HUES64 (cell line): ENCODE results near the gene CABLES1.

ENCODE experiments used
- H3K27ac ChIP-seq: 2 replicates; pipeline ENCODE4 v1.7.0; 2013; ENCODE audit warnings: low read depth, low read length, inconsistent platforms
- H3K27me3 ChIP-seq: 2 replicates; pipeline ENCODE4 v1.6.1; 2013; ENCODE audit warnings: mild to moderate bottlenecking, low read length; ENCODE audit not compliant: insufficient read depth
- H3K36me3 ChIP-seq: 2 replicates; pipeline ENCODE4 v1.6.1; 2013; ENCODE audit warnings: mild to moderate bottlenecking, low read length; ENCODE audit not compliant: insufficient read depth
- H3K4me1 ChIP-seq: 2 replicates; pipeline ENCODE4 v1.6.1; 2013; ENCODE audit warnings: mild to moderate bottlenecking, low read length, moderate library complexity; ENCODE audit not compliant: insufficient read depth
- H3K4me3 ChIP-seq: 2 replicates; pipeline ENCODE4 v1.5.1; 2013; ENCODE audit warnings: mild to moderate bottlenecking, low read length, moderate library complexity
- H3K9ac ChIP-seq: 2 replicates; pipeline ENCODE4 v1.6.1; 2013; ENCODE audit warnings: mild to moderate bottlenecking, low read depth, low read length
- H3K9me3 ChIP-seq: 2 replicates; pipeline ENCODE4 v1.6.1; 2013; ENCODE audit warnings: low read depth, low read length; ENCODE audit not compliant: insufficient read depth
- WGBS: fragments of 150-250, 120-280 bp; methylation state at CpG from one replicate; pipeline ENCODE4 v1.1.7; 2013; ENCODE audit warnings: missing lambda C conversion rate; 5-methylcytosine and 5-hydroxymethylcytosine counted together

CABLES1 gene

GRCh38 chr18:23247896-23248295 lies 112.6 kb downstream of the CABLES1 start:
- Histone ChIP-seq H3K36me3 (peaks cover 20% of the 10 kb centered on the region), H3K4me3 (no peak overlapping the region), H3K4me1 (peaks cover 5% of the 10 kb centered on the region), H3K9me3 (no peaks in the 10 kb centered on the region), H3K27ac (no peak overlapping the region), H3K9ac (no peak overlapping the region), H3K27me3 (no peaks in the 10 kb centered on the region)
- 97% methylated on average over 14 of the region's 14 CpGs for WGBS

DNA sequence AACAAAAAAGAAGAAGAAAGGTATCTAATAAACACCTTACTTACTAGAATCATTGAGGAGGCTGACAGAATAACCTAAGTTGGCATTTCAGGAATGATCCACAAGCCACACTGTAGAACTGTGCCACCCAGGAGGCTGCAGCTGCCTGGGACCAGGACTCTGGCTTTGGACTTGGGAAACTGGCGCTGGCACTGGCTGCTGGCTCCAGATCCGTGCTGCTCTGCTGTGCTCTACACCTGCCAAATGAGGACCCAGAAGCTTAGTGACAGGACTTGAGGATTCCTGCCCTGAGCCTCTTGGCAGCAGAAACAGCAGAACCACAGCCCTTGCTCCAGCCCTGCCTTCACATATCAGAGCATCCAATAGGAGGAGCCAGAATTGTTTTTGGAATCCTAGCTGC lies 113.5 kb downstream of the CABLES1 start:
- WGBS, result 97% methylated on average over 2 of the region's 2 CpGs
- Histone ChIP-seq H3K4me3 (no peak overlapping the region), H3K9ac (no peak overlapping the region), H3K27me3 (no peaks in the 10 kb centered on the region), H3K9me3 (no peaks in the 10 kb centered on the region), H3K4me1 (no peaks in the 10 kb centered on the region), H3K27ac (no peak overlapping the region), H3K36me3 (peaks cover 28% of the 10 kb centered on the region)

GRCh38 chr18:23249348-23249747 lies 114.1 kb downstream of the CABLES1 start:
- WGBS, result 93% methylated on average over 7 of the region's 7 CpGs
- Histone ChIP-seq H3K9me3 (no peaks in the 10 kb centered on the region), H3K9ac (no peak overlapping the region)

DNA sequence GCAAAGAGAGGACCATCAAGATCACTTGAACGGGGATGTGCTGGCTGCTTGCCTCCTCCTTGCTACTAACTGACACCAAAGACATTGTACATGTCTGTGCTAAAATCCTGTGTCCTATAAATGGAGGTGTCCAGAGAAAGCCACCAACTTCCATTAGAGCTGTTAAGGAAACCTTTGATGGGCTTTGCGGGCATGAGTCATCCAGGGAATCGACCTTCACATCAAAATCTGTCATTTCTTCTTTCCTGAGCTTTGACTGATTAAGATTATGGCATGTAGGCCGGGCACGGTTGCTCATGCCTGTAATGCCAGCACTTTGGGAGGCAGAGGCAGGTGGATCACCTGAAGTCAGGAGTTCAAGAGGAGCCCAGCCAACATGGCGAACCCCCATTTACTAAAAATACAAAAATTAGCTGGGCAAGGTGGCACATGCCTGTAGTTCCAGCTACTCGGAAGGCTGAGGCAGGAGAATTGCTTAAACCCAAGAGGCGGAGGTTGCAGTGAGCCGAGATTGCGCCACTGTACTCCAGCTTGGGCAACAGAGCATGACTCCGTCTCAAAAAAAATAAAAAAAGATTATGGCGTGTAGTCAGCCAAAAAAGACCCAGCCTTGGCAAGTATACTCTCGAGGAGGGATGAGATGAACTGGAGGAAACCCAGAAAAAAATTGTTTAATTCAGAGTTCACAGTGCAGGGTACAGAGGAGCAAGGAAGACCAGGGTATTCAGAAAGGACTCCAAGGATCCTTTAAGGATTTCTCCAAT lies 115.8 kb downstream of the CABLES1 start:
- H3K9me3 ChIP-seq, result no peaks in the 10 kb centered on the region
- H3K9ac ChIP-seq, result no peak overlapping the region
- no peak overlapping the region for H3K27ac ChIP-seq
- H3K27me3 ChIP-seq, result no peaks in the 10 kb centered on the region
- H3K36me3 ChIP-seq, result peaks cover 45% of the 10 kb centered on the region
- WGBS, result 97% methylated on average over 13 of the region's 13 CpGs
- no peak overlapping the region for H3K4me3 ChIP-seq
- no peaks in the 10 kb centered on the region for H3K4me1 ChIP-seq

More at GRCh38 chr18:23249348-23249747, 114.1 kb downstream of the CABLES1 start:
- Histone ChIP-seq H3K4me3 (no peak overlapping the region), H3K36me3 (peaks cover 33% of the 10 kb centered on the region), H3K27ac (no peak overlapping the region), H3K27me3 (no peaks in the 10 kb centered on the region), H3K4me1 (no peaks in the 10 kb centered on the region)

DNA sequence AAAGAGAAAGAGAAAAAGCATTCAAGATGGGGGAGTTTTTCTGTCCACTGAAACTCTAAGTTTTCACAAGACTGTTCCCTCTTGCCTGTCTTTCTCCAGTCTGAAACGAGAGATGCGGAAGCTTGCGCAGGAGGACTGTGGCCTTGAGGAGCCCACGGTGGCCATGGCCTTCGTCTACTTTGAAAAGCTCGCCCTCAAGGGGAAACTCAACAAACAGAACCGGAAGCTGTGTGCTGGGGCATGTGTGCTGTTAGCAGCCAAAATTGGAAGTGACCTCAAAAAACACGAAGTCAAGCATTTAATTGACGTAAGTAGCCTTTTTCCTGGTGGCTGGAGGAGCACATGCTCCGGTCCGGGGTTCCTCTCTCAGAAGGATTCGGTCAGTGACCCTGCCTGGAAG lies 118.3 kb downstream of the CABLES1 start:
- peaks cover 3% of the 10 kb centered on the region; the same call in 1 of the 2 replicates for H3K4me1 ChIP-seq
- 94% methylated on average over 12 of the region's 12 CpGs for WGBS
- no peak overlapping the region for H3K27ac ChIP-seq
- no peaks in the 10 kb centered on the region for H3K9me3 ChIP-seq
- no peak overlapping the region for H3K4me3 ChIP-seq
- peaks cover 60% of the 10 kb centered on the region for H3K36me3 ChIP-seq
- no peaks in the 10 kb centered on the region for H3K27me3 ChIP-seq
- H3K9ac ChIP-seq, result no peak overlapping the region

DNA sequence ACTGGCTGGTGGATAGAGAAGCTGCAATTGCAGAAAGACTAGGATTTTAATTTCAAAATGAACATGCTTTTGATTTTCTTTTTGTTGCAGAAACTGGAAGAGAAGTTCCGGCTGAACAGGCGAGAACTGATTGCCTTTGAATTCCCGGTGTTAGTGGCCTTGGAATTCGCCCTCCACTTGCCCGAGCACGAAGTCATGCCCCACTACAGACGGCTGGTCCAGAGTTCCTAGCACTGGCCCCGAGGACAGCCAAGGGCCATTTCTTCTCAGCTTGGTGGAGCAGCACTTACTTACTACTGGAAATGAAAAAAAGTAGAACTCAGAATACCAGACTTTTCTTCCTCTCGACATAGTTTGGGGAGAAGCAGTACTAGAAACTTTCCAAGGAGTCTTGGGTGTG lies 121.9 kb downstream of the CABLES1 start:
- Histone ChIP-seq H3K27ac (no peak overlapping the region), H3K4me3 (no peak overlapping the region), H3K4me1 (peaks cover 27% of the 10 kb centered on the region), H3K27me3 (no peaks in the 10 kb centered on the region), H3K36me3 (peaks cover 62% of the 10 kb centered on the region), H3K9me3 (no peaks in the 10 kb centered on the region), H3K9ac (no peak overlapping the region)
- 95% methylated on average over 9 of the region's 9 CpGs for WGBS

DNA sequence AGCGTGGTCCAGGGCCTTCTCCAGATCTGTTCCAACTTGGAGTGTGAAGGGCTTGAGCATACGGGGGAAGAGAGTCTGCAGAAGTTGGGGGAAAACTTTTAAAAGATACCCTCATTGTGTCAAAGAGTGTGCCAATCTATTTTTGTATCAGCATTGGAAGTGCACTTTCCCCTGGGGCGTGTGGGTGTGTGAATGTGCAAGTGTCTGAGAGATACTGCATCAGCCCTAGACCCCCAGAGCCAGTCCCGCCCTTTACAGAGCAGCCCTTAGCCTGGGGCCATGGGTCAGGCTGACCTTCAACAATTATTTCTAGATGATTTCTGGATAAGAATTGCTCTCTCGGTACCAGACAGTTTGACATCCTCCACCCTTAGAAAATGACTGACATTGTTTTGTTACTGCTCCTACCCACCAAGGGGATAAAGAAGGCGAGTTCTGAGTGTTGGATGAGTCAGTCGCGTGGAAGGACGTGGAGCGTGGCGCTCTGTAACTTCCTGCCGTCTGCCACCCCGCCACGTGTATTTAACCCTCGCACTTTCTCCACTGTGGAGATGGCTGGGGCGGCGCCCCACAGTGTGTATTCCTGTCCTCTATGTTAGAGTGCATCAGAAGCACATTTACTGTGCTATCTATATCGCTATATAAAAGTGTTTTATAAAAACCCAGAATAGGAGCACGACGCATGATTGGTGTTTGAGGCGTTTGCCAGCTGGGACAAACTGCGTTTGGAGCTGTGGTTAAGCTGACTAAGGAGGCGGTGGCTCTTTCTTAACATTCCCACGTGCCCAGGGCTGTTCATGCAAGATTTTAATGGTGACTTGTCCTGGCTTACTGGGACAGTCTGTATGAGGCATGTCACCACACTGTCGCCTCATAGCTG lies 122.6 kb downstream of the CABLES1 start:
- WGBS, result 94% methylated on average over 25 of the region's 25 CpGs

GRCh38 chr18:23258566-23259469 lies 123.5 kb downstream of the CABLES1 start:
- peak overlapping the region; percentile 88 for H3K27ac ChIP-seq
- H3K9me3 ChIP-seq, result no peaks in the 10 kb centered on the region
- peaks cover 48% of the 10 kb centered on the region for H3K36me3 ChIP-seq
- no peaks in the 10 kb centered on the region for H3K27me3 ChIP-seq
- peaks cover 27% of the 10 kb centered on the region for H3K4me1 ChIP-seq
- WGBS, result 88% methylated on average over 15 of the region's 15 CpGs
- H3K9ac ChIP-seq, result no peak overlapping the region
- H3K4me3 ChIP-seq, result no peak overlapping the region

More for the DNA sequence above, 122.6 kb downstream of the CABLES1 start:
- Histone ChIP-seq H3K9me3 (no peaks in the 10 kb centered on the region), H3K27me3 (no peaks in the 10 kb centered on the region), H3K36me3 (peaks cover 55% of the 10 kb centered on the region), H3K4me3 (no peak overlapping the region), H3K27ac (no peak overlapping the region), H3K9ac (no peak overlapping the region), H3K4me1 (peaks cover 27% of the 10 kb centered on the region)

DNA sequence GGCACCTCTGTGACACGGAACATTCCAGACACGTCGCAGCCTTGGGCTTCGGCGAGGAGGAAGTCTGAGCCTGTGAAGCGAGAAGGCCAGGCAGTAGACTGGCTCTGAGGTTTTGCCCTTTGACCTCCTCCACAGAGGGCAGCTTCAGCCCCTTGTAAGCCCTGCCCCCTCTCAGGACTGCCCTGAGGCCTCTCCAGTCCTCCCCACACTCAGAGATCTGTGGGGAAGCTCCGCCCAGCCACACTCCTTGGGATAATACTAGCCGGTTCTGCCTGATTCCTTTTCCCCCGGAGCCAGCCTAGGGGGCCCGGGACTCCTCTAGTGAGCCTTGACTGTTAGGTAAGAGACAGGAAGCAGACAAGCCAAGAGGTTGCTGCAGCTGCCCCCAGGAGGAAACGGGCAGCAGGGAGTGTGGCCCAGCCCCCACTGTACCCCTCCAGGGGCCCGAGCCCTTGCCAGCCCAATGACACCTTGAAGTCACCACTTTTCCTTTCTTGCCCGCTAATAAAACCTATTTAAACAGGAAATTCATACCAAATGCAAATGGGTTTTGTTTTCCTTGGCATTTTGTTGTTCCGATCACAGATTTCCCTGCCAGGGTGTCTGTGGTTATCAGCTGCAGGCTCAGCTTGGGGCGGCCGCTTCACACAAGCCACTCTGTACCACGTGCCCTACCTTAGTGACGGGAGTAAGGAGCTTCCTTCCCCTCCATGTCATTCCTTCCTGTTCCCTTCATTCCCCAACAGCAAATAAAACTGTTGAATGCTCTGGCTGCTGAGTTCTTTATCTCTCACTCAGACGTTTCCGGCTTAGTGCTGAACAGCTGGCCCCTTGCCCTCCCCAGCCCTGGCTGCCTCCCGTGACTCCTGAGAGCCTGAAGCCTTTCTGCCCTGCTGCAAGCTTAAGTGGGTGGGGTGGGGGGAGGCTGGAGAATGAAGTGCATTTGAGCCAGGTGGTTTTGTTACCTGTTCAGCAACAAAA lies 124.7 kb downstream of the CABLES1 start:
- H3K9ac ChIP-seq, result peak overlapping the region; percentile 14; the same call in 1 of the 2 replicates
- H3K27me3 ChIP-seq, result no peaks in the 10 kb centered on the region
- no peaks in the 10 kb centered on the region for H3K9me3 ChIP-seq
- no peak overlapping the region for H3K4me3 ChIP-seq
- 28% methylated on average over 21 of the region's 21 CpGs for WGBS
- peaks cover 27% of the 10 kb centered on the region for H3K4me1 ChIP-seq
- H3K36me3 ChIP-seq, result peaks cover 36% of the 10 kb centered on the region
- H3K27ac ChIP-seq, result peak overlapping the region; percentile 88
